HEK293 (cell line): Measurements from ENCODE around the gene CTNNA2.

Source experiments
- CTCF ChIA-PET: fragments of 350-600 bp; formaldehyde crosslinking; extraction: SDS; loops from one replicate; lab custom pipeline; 2021; ENCODE audit warnings: antibody characterized with exemption; lab: Yijun Ruan, JAX
- POLR2A ChIA-PET: fragments of 300-600 bp; formaldehyde crosslinking; extraction: SDS; loops from one replicate; lab custom pipeline; 2020; ENCODE audit warnings: antibody characterized with exemption, inconsistent platforms; lab: Yijun Ruan, JAX
- H3K27ac ChIP-seq: fragments of 200-500 bp; sonication (Bioruptor generic); 2 replicates; pipeline ENCODE4 v1.5.1; 2014; ENCODE audit warnings: low read depth, low read length, control low read depth, inconsistent platforms; ENCODE audit errors: extremely low read depth
- H3K36me3 ChIP-seq, 2 experiments: fragments of 200-500 bp in 1 of 2; sonication (Bioruptor generic) in 1 of 2; 1 replicate in 1 of 2; 2 replicates in 1 of 2; pipeline ENCODE4 v1.5.1; 2014 to 2017; ENCODE audit warnings: inconsistent platforms in 2 of 2, low read length in 2 of 2; ENCODE audit not compliant: control insufficient read depth in 2 of 2, insufficient read depth in 1 of 2
- H3K4me1 ChIP-seq: fragments of 200-500 bp; sonication (Bioruptor generic); 2 replicates; pipeline ENCODE4 v1.5.1; 2014; ENCODE audit warnings: mild to moderate bottlenecking, low read length, inconsistent platforms; ENCODE audit not compliant: control insufficient read depth, insufficient read depth
- H3K4me3 ChIP-seq: 2 replicates; pipeline ENCODE4 v1.5.1; 2011; ENCODE audit warnings: low read depth, mild to moderate bottlenecking, control low read depth, low read length, moderate library complexity
- H3K9me3 ChIP-seq: fragments of 200-500 bp; sonication (Bioruptor generic); 2 replicates; pipeline ENCODE4 v1.5.1; 2014; ENCODE audit warnings: low read depth, low read length, inconsistent platforms; ENCODE audit not compliant: control insufficient read depth, insufficient read depth
- FEZF1 ChIP-seq: fragments of 450-650 bp; formaldehyde crosslinking; IDR thresholded peaks from 2 replicates; pipeline ENCODE4 v1.5.1; 2016; ENCODE audit warnings: missing biosample characterization, missing genetic modification characterization
- HOXA7 ChIP-seq: sonication (generic); formaldehyde crosslinking; IDR thresholded peaks from 2 replicates; pipeline ENCODE4 v1.8.1; 2022; ENCODE audit warnings: missing genetic modification reagents, borderline replicate concordance
- KLF16 ChIP-seq: fragments of 450-650 bp; formaldehyde crosslinking; IDR thresholded peaks from 2 replicates; pipeline ENCODE4 v1.5.1; 2017; ENCODE audit warnings: missing biosample characterization, missing genetic modification characterization
- MEIS1 ChIP-seq: sonication (generic); formaldehyde crosslinking; IDR thresholded peaks from 2 replicates; pipeline ENCODE4 v1.8.1; 2022; ENCODE audit warnings: missing genetic modification reagents, mild to moderate bottlenecking, borderline replicate concordance
- PRDM6 ChIP-seq: fragments of 450-650 bp; formaldehyde crosslinking; IDR thresholded peaks from 2 replicates; pipeline ENCODE4 v1.5.1; 2017; ENCODE audit warnings: missing biosample characterization, missing genetic modification characterization
- SALL2 ChIP-seq: fragments of 450-650 bp; formaldehyde crosslinking; IDR thresholded peaks from 2 replicates; pipeline ENCODE4 v1.5.0; 2017; ENCODE audit warnings: missing biosample characterization, mild to moderate bottlenecking, missing genetic modification characterization, borderline replicate concordance
- SETDB1 ChIP-seq: IDR thresholded peaks from one replicate; pipeline ENCODE4 v1.6.1; 2017; ENCODE audit warnings: mild to moderate bottlenecking, low read length, moderate library complexity, mixed read lengths; ENCODE audit not compliant: insufficient read length
- WT1 ChIP-seq: fragments of 450-650 bp; formaldehyde crosslinking; IDR thresholded peaks from 2 replicates; pipeline ENCODE4 v1.5.1; 2016; ENCODE audit warnings: missing biosample characterization, missing genetic modification characterization
- ZBTB17 ChIP-seq: fragments of 450-650 bp; formaldehyde crosslinking; IDR thresholded peaks from 2 replicates; pipeline ENCODE4 v1.5.1; 2016; ENCODE audit warnings: missing biosample characterization, missing genetic modification characterization
- ZNF132 ChIP-seq: fragments of 450-650 bp; formaldehyde crosslinking; IDR thresholded peaks from 2 replicates; pipeline ENCODE4 v1.5.1; 2017; ENCODE audit warnings: missing biosample characterization, missing genetic modification characterization, borderline replicate concordance
- ZNF146 ChIP-seq: fragments of 450-650 bp; formaldehyde crosslinking; IDR thresholded peaks from 2 replicates; pipeline ENCODE4 v1.5.1; 2016; ENCODE audit warnings: missing biosample characterization, missing genetic modification characterization
- ZNF175 ChIP-seq: fragments of 450-650 bp; formaldehyde crosslinking; IDR thresholded peaks from 2 replicates; pipeline ENCODE4 v1.5.1; 2016; ENCODE audit warnings: missing biosample characterization, missing genetic modification characterization
- ZNF266 ChIP-seq: fragments of 450-650 bp; formaldehyde crosslinking; IDR thresholded peaks from 2 replicates; pipeline ENCODE4 v1.5.1; 2016; ENCODE audit warnings: missing biosample characterization, missing genetic modification characterization, low read depth
- ZNF280C ChIP-seq: fragments of 450-650 bp; formaldehyde crosslinking; IDR thresholded peaks from 2 replicates; pipeline ENCODE4 v1.5.1; 2016; ENCODE audit warnings: missing biosample characterization, missing genetic modification characterization
- ZNF302 ChIP-seq: fragments of 450-650 bp; formaldehyde crosslinking; IDR thresholded peaks from 2 replicates; pipeline ENCODE4 v1.5.1; 2016; ENCODE audit warnings: missing biosample characterization, missing genetic modification characterization, low read depth
- ZNF394 ChIP-seq: fragments of 450-650 bp; formaldehyde crosslinking; IDR thresholded peaks from 2 replicates; pipeline ENCODE4 v1.5.1; 2016; ENCODE audit warnings: missing biosample characterization, missing genetic modification characterization, mild to moderate bottlenecking, moderate library complexity, borderline replicate concordance
- ZNF423 ChIP-seq: fragments of 450-650 bp; formaldehyde crosslinking; IDR thresholded peaks from 2 replicates; pipeline ENCODE4 v1.5.1; 2016; ENCODE audit warnings: missing biosample characterization, missing genetic modification characterization
- ZNF426 ChIP-seq: fragments of 450-650 bp; formaldehyde crosslinking; IDR thresholded peaks from 2 replicates; pipeline ENCODE4 v1.5.1; 2017; ENCODE audit warnings: missing biosample characterization, missing genetic modification characterization, mild to moderate bottlenecking, inconsistent platforms, moderate library complexity
- ZNF571 ChIP-seq: fragments of 450-650 bp; formaldehyde crosslinking; IDR thresholded peaks from 2 replicates; pipeline ENCODE4 v1.5.0; 2017; ENCODE audit warnings: missing biosample characterization, missing genetic modification characterization
- ZNF600 ChIP-seq: fragments of 450-650 bp; formaldehyde crosslinking; IDR thresholded peaks from 2 replicates; pipeline ENCODE4 v1.5.1; 2016; ENCODE audit warnings: missing biosample characterization, missing genetic modification characterization
- ZNF610 ChIP-seq: fragments of 450-650 bp; formaldehyde crosslinking; IDR thresholded peaks from 2 replicates; pipeline ENCODE4 v1.5.1; 2016; ENCODE audit warnings: missing biosample characterization, missing genetic modification characterization, borderline replicate concordance
- ZNF621 ChIP-seq: fragments of 450-650 bp; formaldehyde crosslinking; IDR thresholded peaks from 2 replicates; pipeline ENCODE4 v1.5.1; 2017; ENCODE audit warnings: missing biosample characterization, missing genetic modification characterization
- ZNF701 ChIP-seq: fragments of 450-650 bp; formaldehyde crosslinking; IDR thresholded peaks from 2 replicates; pipeline ENCODE4 v1.5.1; 2016; ENCODE audit warnings: missing biosample characterization, missing genetic modification characterization
- ZNF776 ChIP-seq: fragments of 450-650 bp; formaldehyde crosslinking; IDR thresholded peaks from 2 replicates; pipeline ENCODE4 v1.5.0; 2017; ENCODE audit warnings: missing biosample characterization, missing genetic modification characterization, borderline replicate concordance
- ZNF792 ChIP-seq: fragments of 450-650 bp; formaldehyde crosslinking; IDR thresholded peaks from 2 replicates; pipeline ENCODE4 v1.5.1; 2016; ENCODE audit warnings: missing biosample characterization, missing genetic modification characterization
- ZXDB ChIP-seq: fragments of 450-650 bp; formaldehyde crosslinking; IDR thresholded peaks from 2 replicates; pipeline ENCODE4 v1.5.1; 2016; ENCODE audit warnings: missing biosample characterization, missing genetic modification characterization

Gene CTNNA2

GRCh38 chr2:80410346-80410745 is 897.5 kb downstream of the CTNNA2 start (continued):
- TF ChIP-seq ZNF146 (tag by site-specific recombination): no peak
- no peak for TF ChIP-seq ZNF792 (tag by site-specific recombination)
- TF ChIP-seq ZNF621 (tag by site-specific recombination): no peak
- no peak for TF ChIP-seq SETDB1

- POLR2A ChIA-PET: no interaction called here
- Histone ChIP-seq H3K4me1 (no peaks in the 10 kb centered on the region), H3K27ac (no peak overlapping the region), H3K9me3 (no peaks in the 10 kb centered on the region), H3K36me3 (no peaks in the 10 kb centered on the region), H3K4me3 (no peak overlapping the region)
- TF ChIP-seq ZNF266 (tag by site-specific recombination) (no peak), ZBTB17 (tag by site-specific recombination) (no peak), ZNF394 (no peak), ZNF423 (tag by site-specific recombination) (no peak), ZNF600 (no peak), ZXDB (no peak), ZNF280C (tag by site-specific recombination) (no peak), HOXA7 (CRISPR knock-in tag) (no peak), SALL2 (tag by site-specific recombination) (no peak)
- CTCF ChIA-PET: no interaction called here
Measured at GRCh38 chr2:80413136-80413535, 900.3 kb downstream of the CTNNA2 start.

GRCh38 chr2:80417737-80418136 is 904.9 kb downstream of the CTNNA2 start:
- Histone ChIP-seq H3K4me3 (no peak overlapping the region), H3K4me1 (no peaks in the 10 kb centered on the region), H3K36me3 (no peaks in the 10 kb centered on the region), H3K27ac (no peak overlapping the region), H3K9me3 (no peaks in the 10 kb centered on the region)
- TF ChIP-seq ZNF610 (tag by site-specific recombination): no peak
- POLR2A ChIA-PET: no interaction called here
- CTCF ChIA-PET: no interaction called here

- H3K27ac ChIP-seq: no peak overlapping the region
- no peaks in the 10 kb centered on the region for H3K36me3 ChIP-seq
- TF ChIP-seq ZNF571 (no peak), ZNF426 (tag by site-specific recombination) (no peak), WT1 (tag by site-specific recombination) (no peak), ZNF302 (tag by site-specific recombination) (no peak), ZNF175 (tag by site-specific recombination) (no peak), ZNF701 (tag by site-specific recombination) (no peak), ZNF776 (tag by site-specific recombination) (no peak), ZNF132 (tag by site-specific recombination) (no peak), PRDM6 (no peak), MEIS1 (no peak), FEZF1 (no peak), KLF16 (no peak)
- ChIA-PET POLR2A (interaction anchor here (0.6 kb wide), 1 partner anchor 30 kb away, joined by 3 read pairs; no protein-coding TSS in a partner anchor), CTCF (interaction anchor here (0.5 to 1.9 kb wide), 5 partner anchors 9 to 136 kb away, joined by 3 to 4 read pairs (median 3); no protein-coding TSS in a partner anchor)
- H3K4me3 ChIP-seq: no peak overlapping the region
- no peaks in the 10 kb centered on the region for H3K9me3 ChIP-seq
- no peaks in the 10 kb centered on the region for H3K4me1 ChIP-seq
Measured at GRCh38 chr2:80420530-80421208, 907.8 kb downstream of the CTNNA2 start.
